Head of caudate nucleus (tissue), 42 donors: ENCODE results near the gene SH3PXD2A.
"Not testable (repeated sequence)": the region's sequence is repeated elsewhere in the genome, so short reads cannot be mapped to it uniquely, and the experiment has no call there.

Experiments
- DNase-seq, 42 donors: peaks; one replicate each; pipeline versions ENCODE4 v3.0.0 to v3.0.0-alpha.2; 2020 to 2021; ENCODE audit warnings: mixed read lengths in 7 of 42
- intact Hi-C: fragments of 100-400 bp; cut with DNase I; formaldehyde crosslinking; loops from one replicate; pipeline ENCODE4 v1.15.0; 2022

SH3PXD2A gene

DNA sequence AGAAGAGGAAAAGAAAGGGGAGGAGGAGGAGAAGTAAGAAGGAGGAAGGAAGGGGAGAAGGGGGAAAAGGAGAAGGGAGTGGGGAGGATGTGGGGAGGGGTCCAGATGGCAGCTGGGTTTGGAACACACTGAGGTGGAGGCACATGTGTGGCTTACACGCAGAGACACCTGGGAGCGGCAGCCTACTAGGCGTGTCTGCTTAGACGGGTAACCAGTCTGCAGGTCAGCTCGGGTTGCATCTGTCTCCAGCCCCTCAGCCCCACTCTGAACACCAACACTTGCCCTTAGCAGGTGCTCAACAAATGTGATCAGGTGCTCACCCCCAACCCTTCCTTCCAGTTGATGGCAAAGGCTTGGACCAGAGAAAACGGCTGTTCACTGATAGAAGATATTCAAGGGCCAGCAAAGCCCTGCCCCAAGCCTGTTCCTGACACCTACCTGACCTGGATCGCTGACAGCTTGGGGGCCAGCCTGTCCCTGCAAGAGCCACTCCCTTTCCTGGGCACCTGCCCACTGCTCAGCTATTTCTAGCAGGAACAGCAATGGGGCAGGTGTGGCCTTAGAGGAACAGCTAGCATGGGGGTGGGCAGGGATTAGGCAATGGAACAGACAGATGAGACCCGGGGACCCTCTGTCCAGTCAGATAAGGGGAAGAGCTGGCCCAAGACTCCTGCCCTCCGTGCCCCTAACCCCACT lies 70.5 kb downstream of the SH3PXD2A start:
- DNase-seq: no peak
- intact Hi-C loops: no loop called here

DNA sequence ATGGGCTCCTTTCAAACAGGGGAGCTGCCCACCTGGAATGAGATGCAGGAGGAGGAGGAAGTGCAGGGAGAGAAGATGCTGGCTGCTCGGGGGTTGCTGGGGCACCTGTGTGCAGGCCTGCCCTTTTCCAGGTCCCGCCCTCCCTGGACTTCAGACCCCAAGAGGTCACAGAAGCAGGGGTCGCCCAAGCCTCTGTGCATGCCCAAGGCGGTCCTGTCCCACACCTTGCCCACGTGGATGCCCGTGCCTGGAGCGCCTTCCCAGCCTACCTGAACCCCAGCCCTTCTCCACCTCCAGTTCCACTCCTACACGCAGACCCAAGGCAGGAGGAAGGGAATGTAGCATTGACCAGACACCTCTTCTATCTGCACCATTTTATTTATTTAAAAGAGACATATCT lies 71.3 kb downstream of the SH3PXD2A start:
- no peak for DNase-seq
- intact Hi-C loops: no loop called here

DNA sequence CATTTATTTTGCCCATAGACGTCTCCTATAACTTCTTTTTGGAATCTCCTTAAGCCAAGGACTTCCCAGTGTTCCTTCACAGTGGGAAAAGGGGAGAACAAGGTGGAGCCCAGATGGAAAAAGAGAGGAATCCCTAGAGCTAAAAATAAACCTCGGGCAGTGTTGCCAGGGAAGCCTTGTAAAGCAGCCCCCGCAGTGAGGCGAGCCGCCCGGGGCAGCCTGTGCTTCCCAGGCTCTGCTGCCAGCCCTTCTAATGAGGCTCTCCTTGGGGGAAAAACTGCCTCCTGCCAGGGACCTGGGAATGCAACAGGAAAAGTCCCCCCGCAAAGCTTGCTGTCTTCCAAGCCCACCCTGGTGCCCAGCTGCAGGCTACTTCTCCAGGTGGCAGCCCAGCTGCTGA lies 71.7 kb downstream of the SH3PXD2A start:
- DNase-seq: peak in 2 of 42 donors; percentile 33 to 34
- intact Hi-C loops: no loop called here

GRCh38 chr10:103781329-103782061 lies 73.9 kb downstream of the SH3PXD2A start:
- intact Hi-C loops: no loop called here
- peak in 1 of 42 donors; percentile 25 for DNase-seq

DNA sequence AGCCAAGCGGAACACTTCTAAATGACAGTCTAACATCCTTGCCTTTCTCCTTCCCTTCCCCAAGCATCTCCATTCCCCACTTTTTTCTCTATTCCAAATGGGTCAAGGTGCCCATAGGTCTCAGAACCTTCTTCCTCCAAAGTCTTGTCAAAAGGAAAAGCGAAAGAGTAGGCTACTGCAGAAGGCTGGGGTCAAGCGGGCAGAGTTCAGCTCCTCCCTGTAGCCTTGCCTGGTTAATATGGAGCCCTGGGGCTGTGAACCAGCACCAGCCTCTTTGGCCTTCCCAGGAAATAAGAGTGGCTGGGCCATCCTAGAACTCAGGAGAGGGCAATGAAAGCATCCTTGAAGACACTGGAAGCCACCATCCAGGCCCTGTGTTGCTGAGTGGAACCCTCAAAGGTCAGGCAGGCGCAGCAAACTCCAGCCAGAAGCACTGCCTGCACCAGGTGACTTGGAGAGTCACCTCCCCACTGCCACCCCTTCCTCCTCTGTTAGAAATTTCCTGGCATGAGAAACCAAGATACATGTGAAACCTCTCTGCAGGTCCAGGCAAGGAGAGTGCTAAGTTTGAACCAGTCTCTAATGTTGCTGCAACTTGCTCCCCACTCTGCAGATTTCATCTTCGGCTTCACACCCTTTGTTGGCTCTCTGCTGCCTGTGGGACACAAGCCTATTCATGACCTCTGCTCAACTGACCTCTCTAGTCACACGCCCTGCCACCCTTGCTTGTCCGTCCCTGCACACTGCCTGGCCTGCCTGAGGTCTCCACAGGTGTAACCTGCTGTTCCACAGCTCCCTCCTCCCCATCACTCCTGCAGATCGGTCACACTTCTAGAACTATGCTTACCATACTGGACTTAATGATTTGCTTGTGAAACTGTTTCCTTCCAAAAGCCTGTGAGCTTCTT lies 74.9 kb downstream of the SH3PXD2A start:
- DNase-seq: no peak
- intact Hi-C loops: no loop called here

DNA sequence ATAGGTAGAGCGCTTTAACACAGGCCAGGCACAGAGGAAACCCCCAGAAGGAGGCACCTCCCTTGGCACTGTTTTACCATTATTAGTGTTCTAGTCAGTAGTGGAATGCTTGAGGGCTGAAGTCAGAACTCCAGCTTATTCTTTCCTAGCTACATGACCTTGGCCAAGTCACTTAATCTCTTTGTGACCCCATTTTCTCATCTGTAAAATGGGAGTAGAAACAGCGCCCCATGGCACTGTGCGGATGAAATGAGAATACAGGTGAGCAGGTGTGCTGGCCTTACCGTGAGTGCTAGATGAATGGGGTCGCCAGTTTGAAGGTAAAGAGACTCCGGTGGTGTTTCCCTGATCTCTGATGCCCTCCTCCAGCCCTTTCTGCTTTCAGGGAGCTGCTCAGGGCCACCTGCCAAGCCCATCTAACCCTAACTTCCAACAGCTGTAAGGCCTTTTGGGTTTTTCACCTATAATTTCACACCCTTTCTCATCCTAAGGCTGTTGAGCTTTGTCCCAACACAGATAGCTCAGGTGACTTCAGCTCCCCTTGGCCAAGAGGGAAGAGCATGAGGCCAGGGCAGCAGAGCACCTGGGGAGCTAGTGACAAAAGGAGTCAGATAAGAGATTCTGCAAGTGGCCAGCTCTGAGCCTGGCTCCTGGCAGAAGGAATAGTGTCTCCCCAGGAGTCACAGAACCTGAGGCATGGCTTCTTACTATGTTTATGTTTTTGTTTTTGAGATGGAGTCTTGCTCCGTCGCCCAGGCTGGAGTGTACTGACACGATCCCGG lies 76.8 kb downstream of the SH3PXD2A start:
- DNase-seq: no peak
- intact Hi-C loops: no loop called here

DNA sequence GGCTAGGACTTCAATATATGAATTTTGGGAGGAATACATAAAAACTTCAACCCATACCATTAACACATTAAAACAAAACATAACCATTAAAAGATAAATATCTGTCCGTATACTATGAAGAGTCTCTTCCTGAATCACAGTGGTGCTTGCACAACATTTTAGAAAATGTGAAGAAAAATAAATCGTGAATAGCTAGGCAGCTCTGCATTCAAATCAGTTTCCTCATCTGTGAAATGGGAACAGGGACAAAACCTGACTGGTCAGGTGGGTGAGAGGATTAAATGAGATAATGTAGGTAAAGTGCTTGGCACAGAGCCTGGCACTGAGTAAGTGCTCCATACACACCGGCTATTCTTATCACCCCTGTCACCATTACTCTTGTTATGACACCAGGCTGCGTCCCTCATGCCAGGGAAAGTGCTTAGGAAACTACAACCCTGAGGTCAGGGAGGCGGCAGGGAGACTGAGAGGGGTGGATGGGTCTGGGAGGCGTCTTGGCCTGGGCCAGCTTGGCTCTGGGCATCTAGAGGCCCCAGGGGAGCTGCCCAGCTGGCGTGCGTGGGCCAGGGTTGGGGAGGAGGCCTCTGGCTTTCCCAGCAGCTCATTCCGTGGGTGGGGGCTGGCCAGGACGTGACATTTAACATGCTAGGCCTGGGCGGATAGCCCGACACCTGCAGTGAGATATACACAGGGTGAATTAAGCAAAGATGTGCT lies 78.3 kb downstream of the SH3PXD2A start:
- intact Hi-C loops: no loop called here

GRCh38 chr10:103775776-103776175 lies 79.6 kb downstream of the SH3PXD2A start:
- no peak for DNase-seq
- intact Hi-C loops: no loop called here

More for the DNA sequence above, 78.3 kb downstream of the SH3PXD2A start:
- DNase-seq: no peak

DNA sequence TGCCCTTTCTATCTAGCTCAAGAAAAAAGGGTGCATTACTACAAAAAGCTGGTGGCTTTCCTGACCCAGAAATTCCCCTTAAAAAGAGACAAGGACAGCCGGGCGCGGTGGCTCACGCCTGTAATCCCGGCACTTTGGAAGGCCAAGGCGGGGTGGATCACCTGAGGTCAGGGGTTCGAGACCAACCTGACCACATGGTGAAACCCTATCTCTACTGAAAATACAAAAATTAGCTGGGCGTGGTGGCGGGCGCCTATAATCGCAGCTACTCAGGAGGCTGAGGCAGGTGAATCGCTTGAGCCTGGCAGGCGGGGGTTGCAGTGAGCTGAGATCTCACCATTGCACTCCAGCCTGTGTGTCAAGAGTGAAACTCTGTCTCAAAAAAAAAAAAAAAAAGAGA lies 82.5 kb downstream of the SH3PXD2A start:
- DNase-seq, intact Hi-C loops: not testable (repeated sequence)

GRCh38 chr10:103772096-103772845 lies 83.1 kb downstream of the SH3PXD2A start:
- intact Hi-C loops: no loop called here
- DNase-seq: peak; percentile 37 to 91 (median 73)

- intact Hi-C loops: no loop called here
- DNase-seq: no peak
Observed at GRCh38 chr10:103770139-103770538, 85.2 kb downstream of the SH3PXD2A start.

- DNase-seq: no peak
- intact Hi-C loops: no loop called here
Observed at GRCh38 chr10:103769176-103769575, 86.2 kb downstream of the SH3PXD2A start.

DNA sequence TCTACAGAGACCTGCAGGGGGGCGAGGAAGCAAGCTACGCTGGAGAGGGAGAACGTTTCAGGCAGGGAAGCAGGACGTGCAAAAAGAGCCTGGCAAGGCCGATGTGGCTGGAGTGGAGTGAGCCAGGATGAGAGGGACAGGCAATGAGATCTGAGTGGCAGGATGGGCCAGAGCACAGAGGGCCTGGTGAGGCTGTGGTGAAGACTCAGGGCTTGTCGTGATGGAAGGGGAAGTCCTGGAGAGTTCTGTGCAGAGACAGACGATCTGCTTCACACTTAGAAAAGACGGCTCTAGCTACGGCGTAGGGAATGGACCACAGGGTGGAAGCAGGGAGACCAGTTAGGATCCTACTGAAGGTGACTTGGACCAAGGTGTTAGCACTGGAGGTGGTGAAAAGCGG lies 87.0 kb downstream of the SH3PXD2A start:
- no peak for DNase-seq
- intact Hi-C loops: no loop called here

- DNase-seq: no peak
- intact Hi-C loops: no loop called here
Observed at GRCh38 chr10:103767756-103768155, 87.6 kb downstream of the SH3PXD2A start.

GRCh38 chr10:103766751-103767505 lies 88.4 kb downstream of the SH3PXD2A start:
- DNase-seq: no peak
- intact Hi-C loops: no loop called here

GRCh38 chr10:103765981-103766380 lies 89.4 kb downstream of the SH3PXD2A start:
- intact Hi-C loops: no loop called here
- DNase-seq: no peak

- intact Hi-C loops: no loop called here
- DNase-seq: no peak
Observed at GRCh38 chr10:103765168-103765567, 90.2 kb downstream of the SH3PXD2A start.
